GM21619 (cell line): ENCODE measurements around the gene KAZN.

Source experiments
- ATAC-seq: cut with Tn5 transposase; IDR thresholded peaks from one replicate; pipeline ENCODE4 v1.9.1; 2021; ENCODE audit not compliant: unreplicated experiment

Gene KAZN

DNA sequence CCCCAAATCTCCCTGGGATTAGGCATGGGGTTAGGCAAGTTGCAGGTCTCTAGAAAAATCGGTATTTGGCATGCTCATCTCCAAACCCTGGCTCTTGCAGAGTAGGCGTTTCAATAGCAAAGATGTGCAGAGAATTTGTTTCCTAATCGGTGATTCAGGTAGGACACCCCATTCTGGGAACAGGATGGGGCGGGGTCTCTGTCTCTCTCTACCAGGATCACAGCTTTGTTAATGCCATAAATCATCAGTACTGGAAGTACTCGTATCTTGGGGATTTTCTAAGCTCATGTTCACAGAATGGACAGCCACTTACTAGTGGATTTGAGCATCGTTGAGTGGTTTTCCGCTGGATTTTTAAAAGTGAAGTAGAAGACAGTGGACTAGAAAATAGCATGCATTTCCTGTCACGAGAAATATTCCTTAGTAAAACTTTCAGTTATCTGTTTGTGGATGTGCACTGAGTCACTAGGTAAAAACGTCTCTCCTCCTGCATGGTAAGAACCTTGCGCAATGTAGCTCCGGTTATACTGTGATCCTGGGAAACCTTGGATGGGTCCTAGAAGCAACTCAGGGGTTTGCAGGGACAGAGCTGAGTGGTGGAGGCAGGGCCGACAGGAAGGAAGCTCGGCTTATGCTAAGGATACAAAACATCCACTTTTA, 560.2 kb downstream of the KAZN start:
- ATAC-seq = no peak

DNA sequence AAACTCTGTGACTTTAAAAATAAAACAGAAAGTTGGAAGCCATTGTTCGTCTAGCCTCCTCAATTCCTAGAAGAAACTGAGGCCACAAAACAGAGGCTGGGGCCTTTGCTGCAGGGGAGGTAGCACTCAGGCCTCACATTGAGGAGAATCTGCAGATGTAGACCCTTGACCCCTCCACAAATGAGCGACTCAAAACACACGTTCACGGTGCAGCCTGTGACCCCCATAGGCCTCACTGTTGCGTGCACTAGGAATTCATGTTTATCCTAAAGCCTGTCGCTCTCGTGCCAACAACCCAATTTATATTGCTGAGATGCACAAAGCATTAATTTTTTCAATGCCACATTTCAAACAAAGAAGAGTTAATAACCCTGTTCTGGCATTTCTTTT, 560.7 kb downstream of the KAZN start:
- no peak for ATAC-seq

DNA sequence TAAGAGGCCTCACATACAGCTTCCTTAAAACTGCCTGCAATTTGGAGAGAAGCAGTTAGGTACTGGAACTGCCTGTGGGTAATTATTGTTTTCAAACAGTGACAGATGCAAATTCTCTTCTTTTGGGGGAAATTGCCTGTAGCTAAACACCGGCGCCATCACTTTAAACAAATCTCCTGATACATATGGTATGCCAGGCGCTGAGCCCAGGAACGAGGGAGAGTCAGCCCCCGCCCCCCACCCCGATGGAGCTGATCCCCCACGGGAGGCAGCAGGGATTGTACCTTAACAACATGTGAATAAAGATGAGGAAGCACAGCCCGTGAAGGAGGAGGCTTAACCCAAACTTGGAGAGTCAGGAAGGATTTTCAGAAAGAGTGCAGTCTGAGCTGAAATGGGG, 562.1 kb downstream of the KAZN start:
- ATAC-seq = no peak

DNA sequence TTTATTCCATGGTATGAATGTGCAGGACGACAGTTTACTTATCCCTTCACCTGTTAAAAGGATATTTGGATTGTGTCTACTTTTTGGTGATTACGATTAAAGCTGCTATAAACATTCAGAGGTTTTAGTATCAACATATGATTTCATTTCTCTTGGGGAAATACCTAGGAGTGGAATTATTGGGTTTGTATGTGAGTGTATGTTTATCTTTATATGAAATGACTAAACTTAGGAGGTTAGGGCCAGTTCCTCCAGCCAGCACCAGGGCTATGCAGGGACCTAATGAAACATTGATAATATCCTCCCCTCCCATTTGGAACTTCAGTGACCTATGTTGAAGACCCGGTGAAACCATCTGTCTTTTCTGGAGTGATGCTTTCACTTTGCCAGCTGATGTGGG, 568.9 kb downstream of the KAZN start:
- no peak for ATAC-seq
